ENCODE results near the gene DTX2.
A peak's percentile ranks its signal among the peaks of the same experiment; 100 is the strongest.
"Not testable (repeated sequence)": the region's sequence is repeated elsewhere in the genome, so short reads cannot be mapped to it uniquely, and the experiment has no call there.

Gene DTX2

GRCh38 chr7:76465950-76466349 is 4.4 kb downstream of the DTX2 start:
- ATAC-seq: not testable (repeated sequence)

- ATAC-seq: peak; percentile 30; the same call in 1 of the 3 replicates
Observed at GRCh38 chr7:76467743-76468404, 6.4 kb downstream of the DTX2 start.

GRCh38 chr7:76471556-76472221 is 10.2 kb downstream of the DTX2 start:
- ATAC-seq: not testable (repeated sequence)

GRCh38 chr7:76473097-76473496 is 11.6 kb downstream of the DTX2 start:
- not testable (repeated sequence) for ATAC-seq

GRCh38 chr7:76476280-76476679 is 14.8 kb downstream of the DTX2 start:
- not testable (repeated sequence) for ATAC-seq

GRCh38 chr7:76476742-76477474 is 15.4 kb downstream of the DTX2 start:
- not testable (repeated sequence) for ATAC-seq

GRCh38 chr7:76479628-76480027 is 18.1 kb downstream of the DTX2 start:
- not testable (repeated sequence) for ATAC-seq

GRCh38 chr7:76480403-76481253 is 19.1 kb downstream of the DTX2 start:
- not testable (repeated sequence) for ATAC-seq

GRCh38 chr7:76482660-76483059 is 21.2 kb downstream of the DTX2 start:
- ATAC-seq: not testable (repeated sequence)

- not testable (repeated sequence) for ATAC-seq
Observed at GRCh38 chr7:76483081-76483480, 21.6 kb downstream of the DTX2 start.

GRCh38 chr7:76484456-76484855 is 22.9 kb downstream of the DTX2 start:
- not testable (repeated sequence) for ATAC-seq

GRCh38 chr7:76485822-76486610 is 24.5 kb downstream of the DTX2 start:
- ATAC-seq: not testable (repeated sequence)

GRCh38 chr7:76486618-76487017 is 25.1 kb downstream of the DTX2 start:
- ATAC-seq: peak; percentile 25; the same call in 2 of the 3 replicates

GRCh38 chr7:76487969-76488368 is 26.5 kb downstream of the DTX2 start:
- not testable (repeated sequence) for ATAC-seq

- not testable (repeated sequence) for ATAC-seq
Observed at GRCh38 chr7:76492139-76492538, 30.6 kb downstream of the DTX2 start.

GRCh38 chr7:76495717-76496116 is 34.2 kb downstream of the DTX2 start:
- ATAC-seq: not testable (repeated sequence)

- not testable (repeated sequence) for ATAC-seq
Observed at GRCh38 chr7:76497918-76498582, 36.5 kb downstream of the DTX2 start.

GRCh38 chr7:76498583-76499200 is 37.2 kb downstream of the DTX2 start:
- not testable (repeated sequence) for ATAC-seq

GRCh38 chr7:76499201-76499923 is 37.9 kb downstream of the DTX2 start:
- ATAC-seq: peak; percentile 3; the same call in 2 of the 3 replicates

GRCh38 chr7:76499924-76500241 is 38.4 kb downstream of the DTX2 start:
- peak; percentile 86 for ATAC-seq
